Large intestine (tissue), 3 donors: ENCODE data around the gene VWC2. TPM values are rescaled to one million over a fixed set of nuclear protein-coding genes. Genes with fewer than 3 reads are reported as not detected.

Experiments
- DNase-seq, 2 donors: peaks; one replicate each; pipeline versions ENCODE4 v3.0.0 to v3.0.0-alpha.2; 2013
- H3K27ac ChIP-seq: one replicate; pipeline ENCODE4 v1.5.1; 2013; ENCODE audit warnings: low read length
- H3K27me3 ChIP-seq: 2 replicates; pipeline ENCODE4 v1.6.1; 2013; ENCODE audit warnings: low read length; ENCODE audit not compliant: control insufficient read depth, insufficient read depth
- H3K36me3 ChIP-seq: 2 replicates; pipeline ENCODE4 v1.6.1; 2013; ENCODE audit warnings: low read length; ENCODE audit not compliant: control insufficient read depth, insufficient read depth
- H3K4me1 ChIP-seq: one replicate; pipeline ENCODE4 v1.6.1; 2013; ENCODE audit warnings: low read length; ENCODE audit not compliant: control insufficient read depth, insufficient read depth
- H3K4me3 ChIP-seq: one replicate; pipeline ENCODE4 v1.5.1; 2013; ENCODE audit warnings: low read length
- H3K9me3 ChIP-seq: one replicate; pipeline ENCODE4 v1.6.1; 2013; ENCODE audit warnings: mild to moderate bottlenecking, low read depth, low read length, moderate library complexity; ENCODE audit not compliant: control insufficient read depth
- WGBS: methylation state at CpG from one replicate; pipeline ENCODE4 v1.1.5; 2013; ENCODE audit warnings: low lambda C conversion rate; ENCODE audit not compliant: insufficient coverage; 5-methylcytosine and 5-hydroxymethylcytosine counted together
- polyA plus RNA-seq: library from polyadenylated mRNA; unstranded; fragments of 120-200 nt; gene quantifications from one replicate; pipeline ENCODE4 v1.2.1, GENCODE V29; 2013

VWC2 gene
- polyA plus RNA-seq, 1 donor: 0.63 TPM

DNA sequence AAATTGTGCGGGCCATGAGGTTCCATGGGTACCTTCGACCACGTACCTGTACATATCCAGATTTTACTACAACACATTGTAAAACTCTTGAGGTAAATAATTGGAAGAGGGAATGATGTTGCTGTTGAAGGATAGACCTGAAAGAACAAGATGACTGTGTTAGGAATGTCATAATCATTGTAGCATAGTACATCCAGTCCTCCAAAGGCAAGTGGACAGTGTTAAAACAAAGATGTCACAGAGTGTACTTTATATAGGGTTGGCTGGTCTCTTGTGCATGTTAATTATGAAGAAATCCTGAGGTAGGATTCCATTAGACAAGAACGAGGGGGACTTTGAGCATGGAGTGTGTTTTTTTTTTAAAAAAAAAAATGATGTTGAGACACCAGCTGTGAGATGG lies 30.4 kb downstream of the VWC2 start:
- Histone ChIP-seq H3K4me1 (no peaks in the 10 kb centered on the region), H3K27me3 (no peaks in the 10 kb centered on the region), H3K36me3 (no peaks in the 10 kb centered on the region), H3K9me3 (no peaks in the 10 kb centered on the region), H3K4me3 (no peak overlapping the region), H3K27ac (no peak overlapping the region)
- DNase-seq: no peak
- WGBS: 83% methylated on average over 1 of the region's 4 CpGs

DNA sequence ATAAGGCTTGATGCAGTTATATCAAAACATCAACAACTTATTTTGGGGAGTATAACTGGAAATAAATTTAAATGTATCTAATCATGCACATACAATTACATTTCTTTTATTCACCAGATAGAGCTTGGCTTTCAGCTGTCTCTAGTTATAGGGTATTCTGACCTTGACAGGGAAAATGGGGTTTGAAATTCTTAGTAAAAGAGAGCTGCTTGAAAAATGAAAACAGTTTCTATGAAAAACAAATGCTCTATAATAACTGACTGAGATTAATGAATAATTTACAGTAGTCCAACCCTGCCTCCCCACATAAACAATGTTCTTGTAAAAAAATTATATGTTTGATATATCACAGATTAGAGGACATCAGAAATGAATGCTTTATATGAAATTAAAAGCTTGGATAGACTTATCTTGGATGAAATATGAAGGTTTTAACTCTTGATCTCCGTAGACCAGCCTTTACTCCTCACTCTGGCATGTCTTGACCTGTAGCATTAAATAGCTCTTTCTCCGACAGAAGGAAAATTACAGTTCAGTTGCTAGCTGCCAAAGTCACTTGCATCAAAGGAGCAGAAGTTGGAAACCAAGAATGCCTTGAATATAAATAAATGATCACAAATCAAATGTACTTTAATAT lies 32.1 kb downstream of the VWC2 start:
- H3K4me3 ChIP-seq: no peak overlapping the region
- H3K9me3 ChIP-seq: no peaks in the 10 kb centered on the region
- H3K4me1 ChIP-seq: no peaks in the 10 kb centered on the region
- 50% methylated on average over 1 of the region's 2 CpGs for WGBS
- no peaks in the 10 kb centered on the region for H3K27me3 ChIP-seq
- H3K36me3 ChIP-seq: no peaks in the 10 kb centered on the region
- no peak overlapping the region for H3K27ac ChIP-seq
- no peak for DNase-seq

DNA sequence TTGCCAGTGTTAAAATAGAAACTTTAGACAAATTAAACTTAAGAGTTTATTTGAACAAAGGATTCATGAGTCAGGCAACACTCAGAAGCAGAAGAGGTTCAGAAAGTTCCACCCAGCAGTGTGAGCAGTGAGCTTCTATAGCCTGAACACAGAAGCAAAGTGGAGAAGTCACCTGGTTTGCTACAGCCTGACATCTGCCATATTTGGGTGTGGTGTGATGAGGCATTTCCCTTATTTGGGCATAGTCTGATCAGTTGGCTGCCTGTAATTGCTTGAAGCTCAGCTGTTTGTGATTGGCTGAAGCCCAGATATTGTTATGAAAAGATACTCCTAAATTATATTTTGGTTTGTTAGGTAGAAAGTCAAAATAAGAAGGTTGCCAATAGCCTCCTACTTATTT lies 39.1 kb downstream of the VWC2 start:
- Histone ChIP-seq H3K27ac (no peak overlapping the region), H3K27me3 (no peaks in the 10 kb centered on the region), H3K9me3 (no peaks in the 10 kb centered on the region), H3K4me3 (no peak overlapping the region), H3K4me1 (no peaks in the 10 kb centered on the region), H3K36me3 (no peaks in the 10 kb centered on the region)
- no peak for DNase-seq

DNA sequence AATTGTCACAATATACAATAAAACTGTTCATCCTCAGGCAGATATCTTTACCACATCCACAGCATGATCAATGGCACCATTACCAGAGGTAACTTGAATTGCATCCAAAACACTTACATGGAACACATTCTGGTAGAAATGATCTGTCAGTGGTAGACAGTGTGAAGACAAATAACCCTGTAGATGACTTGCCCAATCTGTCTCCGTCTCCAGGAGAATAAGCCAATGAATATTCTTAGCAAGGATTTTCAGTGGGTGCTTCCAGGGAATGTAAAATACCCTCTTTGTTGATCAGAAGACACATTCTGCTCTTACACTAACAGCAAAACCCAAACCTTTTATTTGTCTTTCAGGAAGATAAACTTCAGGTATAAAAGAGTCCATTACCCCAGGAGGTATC lies 43.8 kb downstream of the VWC2 start:
- no peaks in the 10 kb centered on the region for H3K36me3 ChIP-seq

DNA sequence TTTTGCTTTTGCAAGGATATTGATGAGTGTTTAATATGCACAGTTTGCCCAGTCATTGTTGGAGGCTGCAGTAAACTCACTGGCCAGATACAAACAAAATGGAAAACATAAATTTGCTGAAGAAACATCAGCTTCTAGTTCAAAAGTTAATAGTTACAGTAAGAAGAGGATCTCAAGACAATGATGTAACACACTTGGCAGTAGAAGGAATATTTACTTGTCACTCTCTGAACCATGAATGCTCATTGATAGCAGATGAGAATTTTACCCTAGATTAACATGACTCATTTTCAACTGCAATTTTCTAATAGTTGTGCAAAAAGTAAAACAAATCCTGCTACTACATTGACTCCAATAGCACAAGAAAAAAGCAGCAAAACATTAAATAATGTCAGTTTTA lies 47.7 kb downstream of the VWC2 start:
- no peaks in the 10 kb centered on the region for H3K36me3 ChIP-seq
- H3K4me3 ChIP-seq: no peak overlapping the region
- no peaks in the 10 kb centered on the region for H3K27me3 ChIP-seq
- no peak for DNase-seq
- no peaks in the 10 kb centered on the region for H3K4me1 ChIP-seq
- no peak overlapping the region for H3K27ac ChIP-seq
- no peaks in the 10 kb centered on the region for H3K9me3 ChIP-seq

More for the DNA sequence above, 43.8 kb downstream of the VWC2 start:
- no CpG with 5 or more reads among the region's 1 CpG for WGBS
- Histone ChIP-seq H3K4me3 (no peak overlapping the region), H3K9me3 (no peaks in the 10 kb centered on the region), H3K27ac (no peak overlapping the region), H3K4me1 (no peaks in the 10 kb centered on the region), H3K27me3 (no peaks in the 10 kb centered on the region)
- no peak for DNase-seq

DNA sequence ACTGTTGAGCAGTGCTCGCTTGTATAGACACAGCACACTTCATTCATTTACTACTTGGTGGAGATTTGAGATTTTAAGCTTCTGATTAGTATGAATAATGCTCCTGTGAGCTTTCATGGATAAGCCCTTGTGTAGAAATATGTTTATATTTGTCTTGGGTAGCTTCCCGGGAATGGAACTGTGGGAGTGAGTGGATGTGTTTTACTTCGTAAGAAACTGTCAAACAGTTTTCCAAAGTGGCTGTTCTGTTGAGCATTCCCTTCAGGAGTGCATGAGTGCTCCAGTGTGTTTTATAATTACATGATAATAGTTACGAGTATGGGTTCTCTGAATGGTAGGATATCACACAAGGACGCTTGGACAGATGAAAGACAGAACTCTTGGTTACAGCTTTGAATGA lies 49.4 kb downstream of the VWC2 start:
- Histone ChIP-seq H3K27me3 (no peaks in the 10 kb centered on the region), H3K27ac (no peak overlapping the region), H3K4me1 (no peaks in the 10 kb centered on the region), H3K9me3 (no peaks in the 10 kb centered on the region), H3K4me3 (no peak overlapping the region), H3K36me3 (no peaks in the 10 kb centered on the region)
- WGBS: 86% methylated on average over 2 of the region's 5 CpGs
- DNase-seq: no peak

DNA sequence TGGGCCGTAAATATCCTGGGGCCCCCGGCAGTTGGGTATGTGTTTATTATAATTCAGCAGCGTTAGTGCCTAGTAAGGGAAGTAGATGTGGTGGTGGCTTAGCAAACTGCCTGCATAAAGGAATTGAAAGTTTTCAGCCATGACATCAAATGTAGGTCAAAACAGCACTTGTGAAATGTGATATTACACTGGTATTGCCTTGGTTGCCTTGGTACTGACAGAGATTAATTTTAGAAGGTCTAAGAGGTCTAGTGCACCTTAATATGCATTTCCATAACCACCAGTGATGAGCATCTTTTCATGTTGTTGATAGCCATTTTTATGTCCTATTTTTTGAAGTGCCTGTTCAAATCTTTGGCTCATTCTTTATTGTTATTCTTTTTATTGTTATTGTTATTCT lies 50.1 kb downstream of the VWC2 start:
- no peaks in the 10 kb centered on the region for H3K27me3 ChIP-seq
- no peak overlapping the region for H3K27ac ChIP-seq
- WGBS: no CpG with 5 or more reads among the region's 3 CpGs
- H3K9me3 ChIP-seq: no peaks in the 10 kb centered on the region
- H3K36me3 ChIP-seq: no peaks in the 10 kb centered on the region
- no peak for DNase-seq
- no peak overlapping the region for H3K4me3 ChIP-seq
- no peaks in the 10 kb centered on the region for H3K4me1 ChIP-seq

DNA sequence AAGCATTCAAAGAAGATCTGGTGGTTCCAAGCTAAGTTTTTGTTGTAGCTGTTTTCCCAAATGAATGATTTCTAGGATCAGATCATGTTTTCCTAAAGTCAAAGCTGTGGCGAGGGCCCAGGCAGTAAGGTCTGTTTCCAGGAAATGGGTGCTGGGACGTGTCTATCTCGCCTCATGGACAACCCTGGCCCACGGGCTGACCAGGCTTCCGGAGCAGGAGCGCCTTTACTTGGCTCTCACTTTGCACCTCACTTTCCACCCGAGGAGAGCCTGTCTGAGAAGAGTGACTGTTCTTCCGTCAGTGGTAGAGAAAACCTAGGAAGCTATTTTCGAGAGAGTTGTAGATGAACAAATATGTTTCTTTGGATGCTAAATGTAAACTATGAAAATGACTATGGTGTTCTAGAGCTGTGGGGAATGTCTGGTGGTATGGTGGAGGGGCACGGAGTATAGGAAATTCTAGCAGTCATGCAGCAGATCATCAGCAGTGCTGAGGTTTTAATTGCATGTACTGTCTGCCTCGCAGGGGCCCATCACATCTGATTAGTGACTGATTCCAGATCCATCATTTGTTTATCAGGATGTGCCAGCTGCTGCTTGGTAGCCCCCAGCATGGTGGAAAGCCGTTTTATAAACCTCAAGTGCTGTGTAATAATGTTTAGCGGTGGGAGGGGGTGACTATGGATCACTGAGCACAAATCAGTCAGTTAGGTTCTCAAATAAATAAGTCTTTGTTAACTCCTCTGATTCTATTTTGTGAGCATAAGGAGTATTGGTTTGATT lies 66.6 kb downstream of the VWC2 start:
- Histone ChIP-seq H3K27me3 (no peaks in the 10 kb centered on the region), H3K9me3 (no peaks in the 10 kb centered on the region), H3K4me1 (no peaks in the 10 kb centered on the region), H3K36me3 (no peaks in the 10 kb centered on the region), H3K4me3 (no peak overlapping the region), H3K27ac (no peak overlapping the region)
- 83% methylated on average over 1 of the region's 13 CpGs for WGBS
- DNase-seq: no peak

DNA sequence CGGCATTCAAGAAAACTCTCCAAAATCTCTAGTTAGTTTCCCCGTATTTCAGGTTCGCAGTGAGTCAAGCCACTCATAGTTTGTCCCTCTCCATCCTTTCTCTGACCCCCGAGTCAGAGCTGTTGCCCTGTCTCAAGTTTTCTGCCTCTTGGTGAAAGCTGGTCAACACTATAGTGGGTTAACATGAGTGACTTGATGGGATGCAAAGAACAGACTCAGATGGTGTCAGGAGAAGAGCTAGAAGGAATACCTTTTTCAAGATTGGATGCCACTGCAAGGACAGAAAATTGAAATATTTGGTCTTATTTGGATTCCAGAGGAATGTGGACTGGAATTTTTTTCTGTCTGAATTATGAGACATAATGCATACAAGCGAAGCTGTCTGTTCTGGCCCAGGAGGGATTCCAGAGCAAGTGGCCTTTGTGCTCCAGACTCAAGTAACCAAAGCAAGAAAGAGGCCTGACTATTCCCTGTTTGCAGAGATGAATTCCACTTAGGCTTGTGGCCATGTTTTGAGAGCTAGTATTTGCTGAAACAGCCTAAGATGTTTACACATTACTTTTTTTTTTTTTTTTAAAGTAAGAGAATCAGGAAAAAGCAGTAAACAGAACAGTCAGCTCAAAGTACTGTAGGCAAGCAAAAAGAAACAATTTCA lies 67.4 kb downstream of the VWC2 start:
- no peaks in the 10 kb centered on the region for H3K36me3 ChIP-seq
- H3K27me3 ChIP-seq: no peaks in the 10 kb centered on the region
- no peaks in the 10 kb centered on the region for H3K9me3 ChIP-seq
- no peak overlapping the region for H3K27ac ChIP-seq
- no peak for DNase-seq
- no peak overlapping the region for H3K4me3 ChIP-seq
- H3K4me1 ChIP-seq: no peaks in the 10 kb centered on the region
- 86% methylated on average over 4 of the region's 5 CpGs for WGBS

DNA sequence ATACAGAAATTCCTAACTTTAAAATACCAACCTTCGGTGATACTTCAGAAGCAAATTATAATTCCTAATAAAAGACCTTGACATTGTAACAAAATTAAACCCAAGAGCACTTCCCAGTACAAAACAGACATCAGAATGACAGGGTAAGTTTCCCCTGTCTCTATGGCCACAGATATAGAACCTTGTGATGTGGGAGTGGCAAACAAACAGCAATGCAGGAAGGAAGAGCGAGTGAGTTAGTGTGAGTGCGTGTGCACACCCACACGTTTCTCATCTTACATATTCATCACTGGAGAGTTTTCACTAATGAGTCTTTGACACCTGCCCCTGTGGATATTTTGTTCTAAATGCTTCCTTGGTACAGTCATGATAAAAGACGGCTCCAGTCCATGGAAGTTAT lies 72.2 kb downstream of the VWC2 start:
- no peaks in the 10 kb centered on the region for H3K4me1 ChIP-seq
- DNase-seq: no peak
- WGBS: 78% methylated on average over 4 of the region's 5 CpGs

More for the DNA sequence above, 72.2 kb downstream of the VWC2 start:
- Histone ChIP-seq H3K9me3 (no peaks in the 10 kb centered on the region), H3K36me3 (no peaks in the 10 kb centered on the region), H3K27ac (no peak overlapping the region), H3K4me3 (no peak overlapping the region), H3K27me3 (no peaks in the 10 kb centered on the region)
